ENCODE measurements around the gene CACNB4. TPM values are rescaled to one million over a fixed set of nuclear protein-coding genes. Genes with fewer than 3 reads are reported as not detected.

Gene CACNB4
- total and polyA plus RNA-seq, 2 of the 4 experiments (the other 2 are of a cell fraction) = 0.12 to 0.36 TPM

DNA sequence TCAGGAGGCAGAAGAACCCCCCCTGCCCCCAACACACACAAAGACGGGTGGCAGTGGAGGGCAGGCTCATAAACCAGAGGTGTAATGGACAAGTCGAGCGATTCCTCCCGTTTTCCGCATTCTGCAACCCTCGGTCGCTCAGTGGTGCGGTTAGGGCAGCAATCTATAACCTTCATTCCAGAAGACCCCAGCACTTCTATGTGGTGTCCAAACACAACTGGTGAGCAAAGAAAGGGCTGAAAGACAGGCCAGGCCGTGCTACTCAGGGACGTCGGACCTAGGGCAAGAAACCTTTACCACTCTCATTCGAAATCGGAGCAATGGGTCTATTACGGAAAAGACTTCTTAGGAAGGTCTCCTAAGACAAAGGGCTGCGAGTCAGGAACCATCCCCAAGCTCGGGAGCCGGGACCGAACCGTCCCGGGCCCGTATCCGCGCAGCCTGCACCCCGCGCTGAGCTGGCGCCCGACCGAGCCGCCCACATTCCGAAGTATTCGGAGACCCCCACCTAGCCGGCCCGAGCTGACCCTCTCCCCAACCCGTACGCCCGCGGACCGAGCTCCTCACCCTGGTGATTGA lies 271.2 kb downstream of the CACNB4 start:
- Histone ChIP-seq H3K23ac (ENCODE audit: low read depth, low read length) (peak overlapping the region; percentile 96), H3K9me1 (ENCODE audit: insufficient read depth, low read length) (peaks cover 6% of the 10 kb centered on the region; the same call in 1 of the 2 replicates), H2BK120ac (ENCODE audit: low read depth, low read length) (no peak overlapping the region; the same call in 1 of the 2 replicates), H4K5ac (ENCODE audit: low read depth, low read length) (peak overlapping the region; percentile 9), H3K14ac (replicated peaks; ENCODE audit: low read depth, low read length) (peak overlapping the region; percentile 94), H2AK5ac (ENCODE audit: low read depth, low read length) (peak overlapping the region; percentile 35; the same call in 1 of the 2 replicates), H3K4ac (ENCODE audit: low read depth, low read length) (peak overlapping the region; percentile 90), H2AK9ac (replicated peaks; ENCODE audit: low read depth, low read length, poor library complexity) (peak overlapping the region; percentile 73), H2BK20ac (ENCODE audit: low read depth, low read length) (no peak overlapping the region), H3K36me3 (ENCODE audit: control insufficient read depth, insufficient read depth, low read length) (no peaks in the 10 kb centered on the region), H3K27me3 (ENCODE audit: control insufficient read depth, insufficient read depth, low read length) (no peaks in the 10 kb centered on the region), H2AFZ (replicated peaks; ENCODE audit: low read length, poor library complexity) (peak overlapping the region; percentile 95), H3K9ac (ENCODE audit: low read depth, low read length) (peak overlapping the region; percentile 90), H2BK15ac (ENCODE audit: low read depth, low read length) (no peak overlapping the region), H3K4me3 (ENCODE audit: insufficient read depth, low read depth, low read length) (peak overlapping the region; percentile 80), H4K20me1 (ENCODE audit: insufficient read depth, low read length) (peaks cover 14% of the 10 kb centered on the region), H2BK5ac (ENCODE audit: low read depth, low read length, poor library complexity, severe bottlenecking) (peak overlapping the region; percentile 70), H3K9me3 (ENCODE audit: control insufficient read depth, insufficient read depth, low read length) (no peaks in the 10 kb centered on the region), H3K4me2 (ENCODE audit: low read depth, low read length) (peak overlapping the region; percentile 95), H3K79me1 (ENCODE audit: low read depth in 1 of 2, low read length in 2 of 2) (peaks cover 6 to 26% of the 10 kb centered on the region in 2 experiments; a peak in 3 of 4 replicates), H3K27ac (ENCODE audit: insufficient read depth, low read length) (peak overlapping the region; percentile 53), H3K56ac (ENCODE audit: extremely low read depth, insufficient read depth, low read length) (peak overlapping the region; percentile 24; the same call in 1 of the 2 replicates), H3K18ac (ENCODE audit: low read depth, low read length) (no peak overlapping the region), H4K8ac (ENCODE audit: low read depth in 2 of 2, low read length in 2 of 2) (peak overlapping the region; percentile 63 to 91; a peak in 2 of 4 replicates), H3K4me1 (ENCODE audit: control insufficient read depth, insufficient read depth, low read length) (peaks cover 4% of the 10 kb centered on the region), H4K91ac (ENCODE audit: insufficient read depth, low read depth, low read length) (peak overlapping the region; percentile 74)
- 2% methylated on average over 8 of the region's 38 CpGs; no CpG with 5 or more reads in 1 of the 2 experiments for WGBS, 2 experiments (ENCODE audit: extremely low coverage in 2 of 2, insufficient read length in 1 of 2)
- dilution Hi-C loops (cut with HindIII; ENCODE audit: low sequenced_read_pairs, unreplicated experiment) = no loop called here
- TF ChIP-seq, protein P1, sequence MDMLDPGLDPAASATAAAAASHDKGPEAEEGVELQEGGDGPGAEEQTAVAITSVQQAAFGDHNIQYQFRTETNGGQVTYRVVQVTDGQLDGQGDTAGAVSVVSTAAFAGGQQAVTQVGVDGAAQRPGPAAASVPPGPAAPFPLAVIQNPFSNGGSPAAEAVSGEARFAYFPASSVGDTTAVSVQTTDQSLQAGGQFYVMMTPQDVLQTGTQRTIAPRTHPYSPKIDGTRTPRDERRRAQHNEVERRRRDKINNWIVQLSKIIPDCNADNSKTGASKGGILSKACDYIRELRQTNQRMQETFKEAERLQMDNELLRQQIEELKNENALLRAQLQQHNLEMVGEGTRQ (IDR thresholded peaks at IDR 0.05; ENCODE audit: low read depth, low read length) = no peak
- 0 out of 2 replicates have a peak, but pooled peaks have one; percentile 64 for TF ChIP-seq CHD1 (IDR thresholded peaks at IDR 0.05; ENCODE audit: low read depth, low read length)
- intact Hi-C loops (cut with micrococcal nuclease) = loop anchor here (5.0 kb wide), 1 partner anchor 55 kb away; no protein-coding TSS in a partner anchor
- ChIA-PET POLR2A (ENCODE audit: unreplicated experiment) (interaction anchor here (0.8 kb wide), 1 partner anchor 10 kb away, joined by 4 read pairs; no protein-coding TSS in a partner anchor), CTCF (no interaction called here)
- DNase-seq = peak; percentile 16
- BruUV-seq (replicated peaks) = no TSS peak
- in situ Hi-C loops (cut with MboI; ENCODE audit: low sequenced_read_pairs) = no loop called here
- ATAC-seq (ENCODE audit: low read depth) = peak; percentile 25
